HFF-Myc (cell line): ENCODE measurements around the gene IQSEC3.
"Not testable (repeated sequence)": the region's sequence is repeated elsewhere in the genome, so short reads cannot be mapped to it uniquely, and the experiment has no call there.

Source experiments
- DNase-seq: peaks from one replicate; pipeline ENCODE4 v3.0.0-alpha.2; 2011; ENCODE audit warnings: low read depth; ENCODE audit errors: extremely low read depth
- H3K4me3 ChIP-seq: replicated peaks from 2 replicates; pipeline ENCODE4 v1.5.1; 2011; ENCODE audit warnings: low read depth, mild to moderate bottlenecking, control low read depth, low read length
- CTCF ChIP-seq: IDR thresholded peaks from 2 replicates; pipeline ENCODE4 v1.5.1; 2012; ENCODE audit warnings: mild to moderate bottlenecking, low read depth, low read length, control low read depth; ENCODE audit errors: missing control alignments

The IQSEC3 gene

GRCh38 chr12:66428-66781, at the start of gene IQSEC3:
Gene IQSEC3, plus strand, starts transcription at chr12:66767. Its CDS starts 116 bp downstream, at chr12:66883.
- H3K4me3 ChIP-seq, DNase-seq: not testable (repeated sequence)

GRCh38 chr12:17370-18340, 48.9 kb upstream of the IQSEC3 start:
- DNase-seq, H3K4me3 ChIP-seq: not testable (repeated sequence)

- not testable (repeated sequence) for DNase-seq, H3K4me3 ChIP-seq
These were observed 47.6 kb upstream of the IQSEC3 start for GRCh38 chr12:18821-19567.

- not testable (repeated sequence) for H3K4me3 ChIP-seq, DNase-seq
These were observed 46.7 kb upstream of the IQSEC3 start for GRCh38 chr12:19906-20305.

GRCh38 chr12:20757-21156, 45.8 kb upstream of the IQSEC3 start:
- DNase-seq = no peak
- no peak for TF ChIP-seq CTCF
- H3K4me3 ChIP-seq = no peak overlapping the region

- no peak overlapping the region for H3K4me3 ChIP-seq
- DNase-seq = no peak
- TF ChIP-seq CTCF = no peak
These were observed 45.0 kb upstream of the IQSEC3 start for GRCh38 chr12:21301-22189.

- no peak overlapping the region for H3K4me3 ChIP-seq
- no peak for DNase-seq
- TF ChIP-seq CTCF = no peak
These were observed 44.4 kb upstream of the IQSEC3 start for GRCh38 chr12:22190-22529.

GRCh38 chr12:22530-23201, 43.9 kb upstream of the IQSEC3 start:
- no peak for DNase-seq
- no peak overlapping the region for H3K4me3 ChIP-seq
- TF ChIP-seq CTCF = no peak

- not testable (repeated sequence) for DNase-seq, H3K4me3 ChIP-seq
These were observed 38.7 kb upstream of the IQSEC3 start for GRCh38 chr12:27904-28303.

- DNase-seq, H3K4me3 ChIP-seq: not testable (repeated sequence)
These were observed 27.8 kb upstream of the IQSEC3 start for GRCh38 chr12:38775-39174.

GRCh38 chr12:39555-40265, 26.9 kb upstream of the IQSEC3 start:
- not testable (repeated sequence) for H3K4me3 ChIP-seq, DNase-seq

- not testable (repeated sequence) for DNase-seq, H3K4me3 ChIP-seq
These were observed 22.2 kb upstream of the IQSEC3 start for GRCh38 chr12:44352-44751.
